A549 (cell line): ENCODE data around the gene ACKR2. TPM values are rescaled to one million over a fixed set of nuclear protein-coding genes. Genes with fewer than 3 reads are reported as not detected.

ENCODE experiments used
- ATAC-seq, 2 experiments: fragments of 200-7000 bp in 1 of 2; fragments of >200 bp in 1 of 2; cut with Nextera tagmentation in 1 of 2; cut with Tn5 transposase in 1 of 2; 3 replicates each; pipeline versions ENCODE4 v1.8.0 to v1.9.1; 2018 to 2020; ENCODE audit warnings: mild to moderate bottlenecking in 1 of 2, moderate library complexity in 1 of 2
- CTCF ChIA-PET: fragments of 300-600 bp; sonication (Branson Sonifier 250); formaldehyde crosslinking; extraction: SDS; loops from one replicate; lab custom pipeline; 2021; ENCODE audit warnings: antibody characterized with exemption, inconsistent platforms; lab: Yijun Ruan, JAX
- POLR2A ChIA-PET: fragments of 350-600 bp; formaldehyde crosslinking; extraction: SDS; loops from one replicate; lab custom pipeline; 2021; ENCODE audit warnings: antibody characterized with exemption, inconsistent platforms; lab: Yijun Ruan, JAX
- DNase-seq, 2 experiments: peaks; one replicate each; pipeline versions ENCODE4 v3.0.0 to v3.0.0-alpha.2; 2011 to 2016; ENCODE audit warnings: low read depth in 1 of 2, low spot score in 1 of 2
- FAIRE-seq: peaks from 2 replicates; lab custom pipeline; 2011; peaks lifted over from hg19 to GRCh38; lab: Jason Lieb, UNC
- H3K27ac ChIP-seq, 2 experiments: fragments of >200 bp; sonication (Bioruptor Twin); formaldehyde crosslinking; 3 replicates each; pipeline ENCODE4 v1.5.1; 2016 to 2017
- H3K4me1 ChIP-seq: fragments of >200 bp; sonication (Bioruptor Twin); formaldehyde crosslinking; 3 replicates; pipeline ENCODE4 v1.6.1; 2016
- H3K4me2 ChIP-seq: fragments of >200 bp; sonication (Bioruptor Twin); formaldehyde crosslinking; 3 replicates; pipeline ENCODE4 v1.6.1; 2016
- H3K4me3 ChIP-seq: fragments of >200 bp; sonication (Bioruptor Twin); formaldehyde crosslinking; 3 replicates; pipeline ENCODE4 v1.5.1; 2016
- H3K9me3 ChIP-seq: fragments of >200 bp; sonication (Bioruptor Twin); formaldehyde crosslinking; 3 replicates; pipeline ENCODE4 v1.6.1; 2016
- BCL3 ChIP-seq: fragments of >200 bp; sonication (Bioruptor Twin); formaldehyde crosslinking; IDR thresholded peaks from 3 replicates; pipeline ENCODE4 v1.6.1; 2016
- CHD4 ChIP-seq: fragments of 200-600 bp; sonication (generic); IDR thresholded peaks from 2 replicates; pipeline ENCODE4 v1.6.1; 2016; ENCODE audit warnings: antibody characterized with exemption, mild to moderate bottlenecking, borderline replicate concordance
- CTCF ChIP-seq: fragments of >200 bp; sonication (Bioruptor Twin); formaldehyde crosslinking; IDR thresholded peaks from 3 replicates; pipeline ENCODE4 v1.5.1; 2016
- EHMT2 ChIP-seq: fragments of 200-600 bp; sonication (generic); IDR thresholded peaks from 2 replicates; pipeline ENCODE4 v1.6.1; 2016; ENCODE audit warnings: antibody characterized with exemption, low read depth, mild to moderate bottlenecking, moderate library complexity
- FOSL2 ChIP-seq, 2 experiments: fragments of 450-650 bp in 1 of 2; fragments of >200 bp in 1 of 2; sonication (Bioruptor Twin) in 1 of 2; formaldehyde crosslinking; IDR thresholded peaks; 2 replicates each; pipeline versions ENCODE4 v1.5.0 to v1.6.1; 2016 to 2020; ENCODE audit warnings: mild to moderate bottlenecking in 1 of 2, moderate library complexity in 1 of 2
- FOXS1 ChIP-seq: fragments of 250-450 bp; sonication (Bioruptor Pico); IDR thresholded peaks from 2 replicates; pipeline ENCODE4 v1.5.0; 2020; ENCODE audit warnings: mild to moderate bottlenecking, moderate library complexity
- HMGXB4 ChIP-seq: fragments of 250-450 bp; sonication (Bioruptor Pico); IDR thresholded peaks from 2 replicates; pipeline ENCODE4 v1.5.0; 2021; ENCODE audit warnings: mild to moderate bottlenecking, moderate library complexity, borderline replicate concordance
- HOXA7 ChIP-seq: fragments of 250-450 bp; sonication (Bioruptor Pico); IDR thresholded peaks from 2 replicates; pipeline ENCODE4 v1.5.0; 2020; ENCODE audit warnings: mild to moderate bottlenecking, moderate library complexity
- HOXB5 ChIP-seq: fragments of 250-450 bp; sonication (Bioruptor Pico); IDR thresholded peaks from 2 replicates; pipeline ENCODE4 v1.5.0; 2020; ENCODE audit warnings: mild to moderate bottlenecking, moderate library complexity
- JUN ChIP-seq, 2 experiments: fragments of >200 bp; sonication (Bioruptor Twin); formaldehyde crosslinking; IDR thresholded peaks; 2 replicates in 1 of 2; 3 replicates in 1 of 2; pipeline ENCODE4 v1.6.1; 2016 to 2017
- MAZ ChIP-seq: fragments of 150-350 bp; IDR thresholded peaks from 2 replicates; pipeline ENCODE4 v1.6.1; 2014; ENCODE audit warnings: antibody characterized with exemption, low read depth, low read length, borderline replicate concordance
- NFE2L2 ChIP-seq: fragments of 150-350 bp; conservative IDR thresholded peaks from 2 replicates; pipeline ENCODE4 v1.6.1; 2014; ENCODE audit warnings: low read length
- PHF8 ChIP-seq: fragments of 200-600 bp; sonication (generic); IDR thresholded peaks from 2 replicates; pipeline ENCODE4 v1.6.1; 2016; ENCODE audit warnings: low read depth, mild to moderate bottlenecking, antibody characterized with exemption, moderate library complexity, borderline replicate concordance
- RAD21 ChIP-seq, 2 experiments: fragments of >200 bp in 1 of 2; sonication (Bioruptor Twin) in 1 of 2; formaldehyde crosslinking in 1 of 2; IDR thresholded peaks in 1 of 2; conservative IDR thresholded peaks in 1 of 2; 2 replicates in 1 of 2; 3 replicates in 1 of 2; pipeline ENCODE4 v1.6.1; 2012 to 2018; ENCODE audit warnings: inconsistent platforms in 1 of 2
- RARB ChIP-seq: fragments of 250-450 bp; sonication (Bioruptor Pico); IDR thresholded peaks from 2 replicates; pipeline ENCODE4 v1.8.0; 2021; ENCODE audit warnings: mild to moderate bottlenecking, moderate library complexity
- RNF2 ChIP-seq: fragments of 200-600 bp; sonication (generic); IDR thresholded peaks from 2 replicates; pipeline ENCODE4 v1.6.1; 2016; ENCODE audit warnings: low read depth, mild to moderate bottlenecking, antibody characterized with exemption, moderate library complexity, borderline replicate concordance
- TFCP2L1 ChIP-seq: fragments of 250-450 bp; sonication (Bioruptor Pico); IDR thresholded peaks from 2 replicates; pipeline ENCODE4 v1.5.0; 2021; ENCODE audit warnings: mild to moderate bottlenecking
- ZC3H11A ChIP-seq: fragments of 450-650 bp; IDR thresholded peaks from 2 replicates; pipeline ENCODE4 v1.6.1; 2014; ENCODE audit warnings: antibody characterized with exemption, mild to moderate bottlenecking
- ZFP36 ChIP-seq: fragments of 450-650 bp; IDR thresholded peaks from 2 replicates; pipeline ENCODE4 v1.6.1; 2014; ENCODE audit warnings: borderline replicate concordance; ENCODE audit not compliant: partially characterized antibody
- WGBS: methylation state at CpG from one replicate; pipeline ENCODE4 v1.1.6; 2017; ENCODE audit errors: missing lambda C conversion rate; 5-methylcytosine and 5-hydroxymethylcytosine counted together
- polyA plus RNA-seq, 4 experiments: library from polyadenylated mRNA; depleted of rRNA in 3 of 4; stranded (reverse); fragments of >200 nt; fragmentation: RNase III in 1 of 4; extraction: RNeasy Plus Mini Kit Qiagen cat#74134 plus additional on column Dnase treatment in 1 of 4; gene quantifications; 2 replicates in 3 of 4; 3 replicates in 1 of 4; pipeline ENCODE4 v1.2.3, GENCODE V29; 2011 to 2017

Gene ACKR2
- polyA plus RNA-seq, 2 of the 4 experiments (the other 2 are of a cell fraction): 0.06 TPM; not detected in 1

GRCh38 chr3:42804106-42804830, 5.0 kb upstream of the ACKR2 start, which contains the start of gene HIGD1A (continued):
- TF ChIP-seq HOXA7 (CRISPR knock-in tag) (no peak), ZFP36 (no peak), ZC3H11A (no peak), EHMT2 (no peak)

- no peak for FAIRE-seq
- peak; percentile 31 to 41; a peak in 5 of 6 replicates for ATAC-seq
- Histone ChIP-seq H3K27ac (peak overlapping the region; percentile 79 to 97), H3K4me3 (peak overlapping the region; percentile 62), H3K9me3 (no peaks in the 10 kb centered on the region), H3K4me1 (peaks cover 12% of the 10 kb centered on the region), H3K4me2 (peak overlapping the region; percentile 84)
- DNase-seq: no peak
- CTCF ChIA-PET: interaction anchor here (1.1 to 2.0 kb wide), 4 partner anchors 13 to 76 kb away, joined by 3 to 7 read pairs (median 4); no protein-coding TSS in a partner anchor
- TF ChIP-seq TFCP2L1 (CRISPR knock-in tag) (no peak), FOSL2 (IDR thresholded peaks at IDR 0.05) (no peak), FOSL2 (CRISPR knock-in tag; IDR thresholded peaks at IDR 0.05) (no peak), BCL3 (no peak; the same call in 2 of the 3 replicates), HOXB5 (CRISPR knock-in tag) (no peak)
- WGBS: 2% methylated on average over 13 of the region's 13 CpGs
- POLR2A ChIA-PET: interaction anchor here (0.7 to 1.7 kb wide), 2 partner anchors 35 to 227 kb away, joined by 3 to 6 read pairs; no protein-coding TSS in a partner anchor
Measured at GRCh38 chr3:42804831-42805132, 4.5 kb upstream of the ACKR2 start.

GRCh38 chr3:42805141-42805821, 4.0 kb upstream of the ACKR2 start:
- CTCF ChIA-PET: interaction anchor here (1.1 to 2.0 kb wide), 4 partner anchors 13 to 76 kb away, joined by 3 to 7 read pairs (median 4); no protein-coding TSS in a partner anchor
- POLR2A ChIA-PET: interaction anchor here (1.7 kb wide), 1 partner anchor 34 kb away, joined by 6 read pairs; no protein-coding TSS in a partner anchor
- H3K4me2 ChIP-seq: peak overlapping the region; percentile 84
- peak overlapping the region in 1 of 2 experiments; percentile 97; a peak in 4 of 6 replicates for H3K27ac ChIP-seq
- peaks cover 12% of the 10 kb centered on the region for H3K4me1 ChIP-seq
- TF ChIP-seq RARB: no peak
- TF ChIP-seq MAZ: no peak
- TF ChIP-seq HMGXB4 (CRISPR knock-in tag): no peak
- no peak for TF ChIP-seq JUN (IDR thresholded peaks at IDR 0.05)
- TF ChIP-seq EHMT2: no peak
- no peak for TF ChIP-seq FOXS1
- no peak for TF ChIP-seq CHD4
- TF ChIP-seq PHF8: no peak
- no peak for TF ChIP-seq ZFP36
- TF ChIP-seq RAD21 (conservative IDR thresholded peaks at IDR 0.05 in 1 of 2, IDR thresholded peaks at IDR 0.05 in 1 of 2): no peak
- TF ChIP-seq NFE2L2: no peak
- TF ChIP-seq RNF2: no peak
- TF ChIP-seq TFCP2L1 (CRISPR knock-in tag): no peak
- TF ChIP-seq CTCF: no peak
- no peak for TF ChIP-seq BCL3
- TF ChIP-seq, all 56 proteins: peak for 0
- ATAC-seq (no peak), DNase-seq (no peak), FAIRE-seq (no peak)
- Histone ChIP-seq H3K4me3 (peak overlapping the region; percentile 62), H3K9me3 (no peaks in the 10 kb centered on the region)
- 73% methylated on average over 23 of the region's 23 CpGs for WGBS
